Measurements from ENCODE around the gene SRSF11. TPM values are rescaled to one million over a fixed set of nuclear protein-coding genes. Genes with fewer than 3 reads are reported as not detected.
"Not testable (repeated sequence)": the region's sequence is repeated elsewhere in the genome, so short reads cannot be mapped to it uniquely, and the experiment has no call there.

The SRSF11 gene, protein sequence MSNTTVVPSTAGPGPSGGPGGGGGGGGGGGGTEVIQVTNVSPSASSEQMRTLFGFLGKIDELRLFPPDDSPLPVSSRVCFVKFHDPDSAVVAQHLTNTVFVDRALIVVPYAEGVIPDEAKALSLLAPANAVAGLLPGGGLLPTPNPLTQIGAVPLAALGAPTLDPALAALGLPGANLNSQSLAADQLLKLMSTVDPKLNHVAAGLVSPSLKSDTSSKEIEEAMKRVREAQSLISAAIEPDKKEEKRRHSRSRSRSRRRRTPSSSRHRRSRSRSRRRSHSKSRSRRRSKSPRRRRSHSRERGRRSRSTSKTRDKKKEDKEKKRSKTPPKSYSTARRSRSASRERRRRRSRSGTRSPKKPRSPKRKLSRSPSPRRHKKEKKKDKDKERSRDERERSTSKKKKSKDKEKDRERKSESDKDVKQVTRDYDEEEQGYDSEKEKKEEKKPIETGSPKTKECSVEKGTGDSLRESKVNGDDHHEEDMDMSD
- total RNA-seq: 100 to 1,000 TPM; 165 to 218 TPM

GRCh38 chr1:70221238-70222121, at the start of gene SRSF11:
SRSF11 (plus strand) TSS chr1:70221380; CDS start chr1:70221637, 257 bp downstream.
- Mint-ChIP-seq H3K27me3 (no peaks in the 10 kb centered on the region), H3K9me3 (no peaks in the 10 kb centered on the region), H3K4me3 (peak within 1 kb of the TSS; percentile 88), H3K27ac (peak within 1 kb of the TSS; percentile 90 to 97), H3K4me1 (ENCODE audit: low read depth in 2 of 2) (peaks cover 32 to 46% of the 10 kb centered on the region in 2 donors), H3K36me3 (peaks cover 19% of the 10 kb centered on the region)
- ATAC-seq: peak; percentile 99 to 100
- peak; percentile 95 for DNase-seq (ENCODE audit: low spot score)

GRCh38 chr1:70171512-70171911, 49.7 kb upstream of the SRSF11 start:
- Mint-ChIP-seq H3K4me3 (no peak overlapping the region), H3K36me3 (peaks cover 14% of the 10 kb centered on the region), H3K27me3 (no peaks in the 10 kb centered on the region), H3K9me3 (no peaks in the 10 kb centered on the region), H3K4me1 (ENCODE audit: low read depth in 2 of 2) (peaks cover 0 to 17% of the 10 kb centered on the region in 2 donors), H3K27ac (no peak overlapping the region)
- ATAC-seq: no peak
- DNase-seq (ENCODE audit: low spot score): no peak

DNA sequence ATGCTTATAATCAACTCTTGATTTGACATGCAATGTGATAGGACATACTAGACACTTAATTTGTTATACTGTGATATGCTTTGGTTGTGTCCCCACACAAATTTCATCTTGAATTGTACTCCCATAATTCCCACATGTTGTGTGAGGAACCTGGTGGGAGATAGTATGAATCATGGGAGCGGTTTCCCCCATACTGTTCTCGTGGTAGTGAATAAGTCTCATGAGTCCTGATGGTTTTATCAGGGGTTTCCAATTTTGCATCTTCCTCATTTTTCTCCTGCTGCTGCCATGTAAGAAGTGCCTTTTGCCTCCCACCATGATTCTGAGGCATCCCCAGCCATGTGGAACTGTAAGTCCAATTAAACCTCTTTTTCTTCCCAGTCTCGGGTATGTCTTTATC, 36.0 kb upstream of the SRSF11 start:
- not testable (repeated sequence) for H3K4me1 Mint-ChIP-seq (ENCODE audit: low read depth in 2 of 2); H3K36me3 Mint-ChIP-seq; H3K4me3 Mint-ChIP-seq; H3K9me3 Mint-ChIP-seq; H3K27me3 Mint-ChIP-seq; DNase-seq (ENCODE audit: low spot score); H3K27ac Mint-ChIP-seq; ATAC-seq

DNA sequence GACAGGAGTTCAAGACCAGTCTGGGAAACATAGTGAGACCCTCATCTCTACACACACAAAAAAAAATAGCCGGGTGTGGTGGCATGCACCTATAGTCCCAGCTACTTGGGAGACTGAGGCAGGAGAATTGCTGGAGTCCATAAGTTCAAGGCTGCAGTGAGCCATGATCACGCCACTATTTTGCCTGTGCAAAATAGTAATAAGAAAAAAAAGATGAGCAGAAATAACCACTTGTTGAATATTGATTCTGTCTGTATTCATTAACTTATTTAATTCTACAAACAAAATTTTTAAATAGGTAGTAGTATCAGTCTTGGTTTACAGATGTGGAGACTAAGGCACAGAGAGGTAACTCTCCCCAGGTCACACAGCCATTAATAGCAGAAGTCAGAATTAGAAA, 32.7 kb upstream of the SRSF11 start:
- peaks cover 4% of the 10 kb centered on the region for H3K36me3 Mint-ChIP-seq
- no peak overlapping the region for H3K4me3 Mint-ChIP-seq
- H3K27me3 Mint-ChIP-seq: no peaks in the 10 kb centered on the region
- ATAC-seq (no peak), DNase-seq (ENCODE audit: low spot score) (no peak)
- H3K27ac Mint-ChIP-seq: no peak overlapping the region
- peaks cover 5% of the 10 kb centered on the region for H3K9me3 Mint-ChIP-seq
- H3K4me1 Mint-ChIP-seq (ENCODE audit: low read depth in 2 of 2): peaks cover 4 to 7% of the 10 kb centered on the region in 2 donors

DNA sequence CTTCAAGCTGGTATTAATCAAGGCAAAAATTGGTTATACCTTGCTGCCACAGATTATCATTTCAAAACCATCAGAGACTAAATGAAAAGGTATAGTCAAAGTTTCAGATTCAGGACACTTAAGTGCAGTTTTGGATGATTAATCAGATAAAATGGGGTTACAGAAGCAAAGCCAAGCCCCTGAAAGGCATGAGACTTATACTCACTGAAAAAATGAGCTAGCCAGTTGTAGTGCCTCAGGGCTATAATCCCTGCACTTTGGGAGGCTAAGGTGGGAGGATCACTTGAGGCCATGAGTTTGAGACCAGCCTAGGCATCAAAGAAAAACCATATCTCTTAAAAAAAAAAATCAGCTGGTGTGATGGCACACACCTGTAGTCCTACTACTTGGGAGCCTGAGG, 31.0 kb upstream of the SRSF11 start:
- peaks cover 5% of the 10 kb centered on the region for H3K9me3 Mint-ChIP-seq
- DNase-seq (ENCODE audit: low spot score): no peak
- H3K27me3 Mint-ChIP-seq: no peaks in the 10 kb centered on the region
- no peak overlapping the region for H3K27ac Mint-ChIP-seq
- no peak for ATAC-seq
- no peak overlapping the region for H3K4me3 Mint-ChIP-seq
- H3K36me3 Mint-ChIP-seq: peaks cover 4% of the 10 kb centered on the region
- peaks cover 4 to 7% of the 10 kb centered on the region in 2 donors for H3K4me1 Mint-ChIP-seq (ENCODE audit: low read depth in 2 of 2)

DNA sequence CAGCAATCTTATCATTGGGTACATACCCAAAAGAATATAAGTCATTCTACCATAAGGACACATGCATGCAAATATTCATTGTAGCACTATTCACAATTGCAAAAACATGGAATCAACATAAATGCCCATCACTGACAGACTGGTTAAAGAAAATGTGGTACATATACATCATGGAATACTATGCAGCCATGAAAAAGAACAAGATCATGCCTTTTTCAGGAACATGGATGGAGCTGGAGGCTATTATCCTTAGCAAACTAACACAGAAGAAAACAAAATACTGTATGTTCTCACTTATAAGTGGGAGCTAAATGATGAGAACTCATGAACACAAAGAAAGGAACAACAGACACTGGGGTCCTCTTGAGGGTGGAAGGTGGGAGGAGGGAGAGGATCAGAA, 28.7 kb upstream of the SRSF11 start:
- not testable (repeated sequence) for ATAC-seq; H3K36me3 Mint-ChIP-seq; DNase-seq (ENCODE audit: low spot score); H3K27me3 Mint-ChIP-seq; H3K27ac Mint-ChIP-seq; H3K9me3 Mint-ChIP-seq; H3K4me3 Mint-ChIP-seq
- peaks cover 9 to 12% of the 10 kb centered on the region in 2 donors for H3K4me1 Mint-ChIP-seq (ENCODE audit: low read depth in 2 of 2)

GRCh38 chr1:70194601-70195000, 26.6 kb upstream of the SRSF11 start:
- no peak overlapping the region for H3K27ac Mint-ChIP-seq
- peaks cover 4% of the 10 kb centered on the region for H3K36me3 Mint-ChIP-seq
- no peak overlapping the region for H3K4me3 Mint-ChIP-seq
- DNase-seq (ENCODE audit: low spot score): no peak
- peaks cover 5% of the 10 kb centered on the region for H3K9me3 Mint-ChIP-seq
- H3K4me1 Mint-ChIP-seq (ENCODE audit: low read depth in 2 of 2): peaks cover 9 to 12% of the 10 kb centered on the region in 2 donors
- H3K27me3 Mint-ChIP-seq: no peaks in the 10 kb centered on the region
- ATAC-seq: no peak

DNA sequence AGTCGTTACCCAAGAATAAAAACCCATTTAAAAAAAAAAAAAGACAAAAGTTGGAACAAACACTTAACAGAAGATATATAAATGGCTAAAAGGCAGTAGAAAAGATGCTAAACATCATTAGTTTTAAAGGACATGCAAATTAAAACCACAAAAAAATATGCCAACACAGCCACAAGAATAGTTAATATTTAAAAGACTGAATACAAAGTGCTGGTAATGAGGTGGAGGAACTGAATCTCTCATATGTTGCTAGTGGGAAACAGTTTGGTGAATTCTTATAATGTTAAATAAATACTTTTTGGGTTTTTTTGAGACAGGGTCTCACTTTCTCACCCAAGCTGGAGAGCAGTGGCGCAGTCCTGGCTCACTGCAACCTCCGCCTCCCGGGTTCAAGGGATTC, 25.8 kb upstream of the SRSF11 start:
- no peak for DNase-seq (ENCODE audit: low spot score)
- Mint-ChIP-seq H3K4me1 (ENCODE audit: low read depth in 2 of 2) (peaks cover 11 to 12% of the 10 kb centered on the region in 2 donors), H3K27me3 (no peaks in the 10 kb centered on the region), H3K27ac (no peak overlapping the region), H3K9me3 (peaks cover 5% of the 10 kb centered on the region), H3K4me3 (no peak overlapping the region), H3K36me3 (peaks cover 4% of the 10 kb centered on the region)
- ATAC-seq: no peak

DNA sequence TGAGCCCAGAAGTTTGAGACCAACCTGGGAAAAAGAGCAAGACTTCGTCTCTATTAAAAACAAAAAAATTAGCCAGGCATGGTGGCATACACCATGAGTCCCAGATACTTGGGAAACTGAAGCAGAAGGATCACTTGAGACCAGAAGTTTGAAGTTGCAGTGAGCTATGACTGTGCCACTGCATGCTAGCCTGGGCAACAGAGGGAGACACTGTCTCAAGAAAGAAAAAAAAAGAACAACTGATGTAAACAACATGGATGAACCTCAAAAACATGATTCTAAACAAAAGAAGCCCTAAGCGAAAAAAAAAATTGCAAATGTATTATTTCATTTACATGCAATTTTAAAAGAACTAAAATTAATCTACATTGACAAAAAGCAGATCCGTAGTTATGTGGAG, 24.8 kb upstream of the SRSF11 start:
- ATAC-seq (no peak), DNase-seq (ENCODE audit: low spot score) (no peak)
- no peak overlapping the region for H3K27ac Mint-ChIP-seq
- peaks cover 4% of the 10 kb centered on the region for H3K36me3 Mint-ChIP-seq
- peaks cover 15 to 16% of the 10 kb centered on the region in 2 donors for H3K4me1 Mint-ChIP-seq (ENCODE audit: low read depth in 2 of 2)
- no peaks in the 10 kb centered on the region for H3K27me3 Mint-ChIP-seq
- peaks cover 5% of the 10 kb centered on the region for H3K9me3 Mint-ChIP-seq
- H3K4me3 Mint-ChIP-seq: no peak overlapping the region

GRCh38 chr1:70200065-70200464, 21.1 kb upstream of the SRSF11 start:
- Mint-ChIP-seq H3K4me1 (ENCODE audit: low read depth in 2 of 2) (peaks cover 29 to 35% of the 10 kb centered on the region in 2 donors), H3K9me3 (no peaks in the 10 kb centered on the region), H3K36me3 (no peaks in the 10 kb centered on the region), H3K4me3 (no peak overlapping the region), H3K27ac (no peak overlapping the region), H3K27me3 (no peaks in the 10 kb centered on the region)
- DNase-seq (ENCODE audit: low spot score) (no peak), ATAC-seq (no peak)

DNA sequence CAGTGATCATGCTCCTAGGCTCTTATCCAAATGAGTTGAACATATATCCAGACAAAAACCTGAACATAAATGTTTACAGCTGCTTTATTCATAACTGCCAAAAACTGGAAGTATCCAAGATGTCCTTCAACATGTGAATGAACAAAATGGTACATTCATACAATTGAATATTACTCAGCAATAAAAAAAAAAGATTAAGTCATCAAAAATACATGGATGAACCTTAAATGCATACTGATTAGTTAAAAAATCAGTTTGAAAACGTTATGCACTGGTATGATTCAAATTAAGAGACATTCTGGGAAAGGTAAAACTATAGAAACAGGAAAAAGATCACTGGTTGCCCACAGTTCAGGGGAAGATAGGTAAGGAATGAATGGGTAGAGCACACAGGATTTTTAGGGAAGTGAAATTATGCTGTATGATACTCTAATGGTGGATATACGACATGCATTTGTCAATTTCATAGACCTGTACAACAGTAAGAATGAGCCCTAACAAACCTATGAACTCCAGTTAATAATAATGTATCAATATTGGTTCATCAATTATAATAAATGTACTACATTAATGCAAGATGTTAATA, 18.9 kb upstream of the SRSF11 start:
- H3K4me3 Mint-ChIP-seq: peak overlapping the region; percentile 7
- ATAC-seq: no peak
- H3K36me3 Mint-ChIP-seq: no peaks in the 10 kb centered on the region
- no peak for DNase-seq (ENCODE audit: low spot score)
- H3K27ac Mint-ChIP-seq: no peak overlapping the region
- peaks cover 25 to 30% of the 10 kb centered on the region in 2 donors for H3K4me1 Mint-ChIP-seq (ENCODE audit: low read depth in 2 of 2)
- no peaks in the 10 kb centered on the region for H3K27me3 Mint-ChIP-seq
- no peaks in the 10 kb centered on the region for H3K9me3 Mint-ChIP-seq

GRCh38 chr1:70204139-70204538, 17.0 kb upstream of the SRSF11 start:
- no peaks in the 10 kb centered on the region for H3K36me3 Mint-ChIP-seq
- no peaks in the 10 kb centered on the region for H3K27me3 Mint-ChIP-seq
- peak overlapping the region; percentile 97 to 99 for H3K27ac Mint-ChIP-seq
- DNase-seq (ENCODE audit: low spot score) (no peak), ATAC-seq (no peak)
- H3K4me3 Mint-ChIP-seq: peak overlapping the region; percentile 92
- no peaks in the 10 kb centered on the region for H3K9me3 Mint-ChIP-seq
- peaks cover 31 to 46% of the 10 kb centered on the region in 2 donors for H3K4me1 Mint-ChIP-seq (ENCODE audit: low read depth in 2 of 2)

GRCh38 chr1:70204600-70204999, 16.6 kb upstream of the SRSF11 start:
- Mint-ChIP-seq H3K4me1 (ENCODE audit: low read depth in 2 of 2) (peaks cover 32 to 48% of the 10 kb centered on the region in 2 donors), H3K36me3 (no peaks in the 10 kb centered on the region), H3K27ac (peak overlapping the region; percentile 97 to 99), H3K27me3 (no peaks in the 10 kb centered on the region), H3K4me3 (peak overlapping the region; percentile 92), H3K9me3 (no peaks in the 10 kb centered on the region)
- DNase-seq (ENCODE audit: low spot score) (no peak), ATAC-seq (no peak)

Measured in natural killer cell treated with Interleukin-12 subunit alpha and Interleukin-12 subunit beta and Interleukin-15 and Interleukin-18, amount 100 ng/mL, for 72 hours (primary cell).